GM12878 (cell line): ENCODE measurements around the gene ATP10D. TPM values are rescaled to one million over a fixed set of nuclear protein-coding genes. Genes with fewer than 3 reads are reported as not detected.
A peak's percentile ranks its signal among the peaks of the same experiment; 100 is the strongest.

Source experiments
- ATAC-seq: fragments of 200-7000 bp; cut with Tn5 transposase; 3 replicates; pipeline ENCODE4 v1.9.1; 2020; ENCODE audit warnings: mild to moderate bottlenecking, moderate library complexity
- BruUV-seq: library from RNA; stranded (reverse); fragments of 400-500 nt; replicated peaks from 2 replicates; lab custom pipeline; 2021; lab: Mats Ljungman, UMichigan
- CTCF ChIA-PET: fragments of 300-600 bp; sonication (Branson Sonifier 250); formaldehyde crosslinking; extraction: SDS; loops from one replicate; lab custom pipeline; 2021; ENCODE audit warnings: inconsistent platforms; lab: Yijun Ruan, JAX
- POLR2A ChIA-PET: fragments of 350-600 bp; formaldehyde crosslinking; extraction: SDS; loops from one replicate; lab custom pipeline; 2021; ENCODE audit warnings: inconsistent platforms; lab: Charles Lee
- RAD21 ChIA-PET: fragments of 300-600 bp; sonication (Branson Sonifier 250); formaldehyde crosslinking; loops from one replicate; lab custom pipeline; 2023; ENCODE audit warnings: antibody characterized with exemption; ENCODE audit not compliant: unreplicated experiment; lab: Charles Lee
- SMC1A ChIA-PET: fragments of 300-600 bp; sonication (Branson Sonifier 250); formaldehyde crosslinking; loops from one replicate; lab custom pipeline; 2023; ENCODE audit not compliant: unreplicated experiment, uncharacterized antibody; lab: Charles Lee
- DNase-seq: peaks from one replicate; pipeline ENCODE4 v3.0.0-alpha.2; 2011; ENCODE audit warnings: low read depth, low spot score
- FAIRE-seq: peaks from 3 replicates; lab custom pipeline; 2011; peaks lifted over from hg19 to GRCh38; lab: Jason Lieb, UNC
- H2AFZ ChIP-seq: 2 replicates; pipeline ENCODE4 v1.6.0; 2011; ENCODE audit warnings: low read depth, low read length, control low read depth; ENCODE audit not compliant: control insufficient read depth
- H3K27ac ChIP-seq: 2 replicates; pipeline ENCODE4 v1.5.1; 2011; ENCODE audit warnings: control low read depth; ENCODE audit not compliant: control insufficient read depth, insufficient read depth
- H3K27me3 ChIP-seq, 2 experiments: replicated peaks in 1 of 2; 2 replicates each; pipeline versions ENCODE4 v1.6.0 to v1.6.1; 2011; ENCODE audit warnings: low read length in 1 of 2; ENCODE audit not compliant: control insufficient read depth in 2 of 2, insufficient read depth in 2 of 2
- H3K36me3 ChIP-seq, 2 experiments: 2 replicates each; pipeline ENCODE4 v1.5.1; 2011; ENCODE audit warnings: low read length in 1 of 2; ENCODE audit not compliant: control insufficient read depth in 2 of 2, insufficient read depth in 2 of 2
- H3K4me1 ChIP-seq: 2 replicates; pipeline ENCODE4 v1.6.1; 2011; ENCODE audit warnings: mild to moderate bottlenecking, low read length, moderate library complexity, mixed read lengths; ENCODE audit not compliant: control insufficient read depth, insufficient read depth
- H3K4me2 ChIP-seq: 2 replicates; pipeline ENCODE4 v1.6.0; 2011; ENCODE audit warnings: control low read depth; ENCODE audit not compliant: control insufficient read depth, insufficient read depth
- H3K4me3 ChIP-seq: fragments of 200-600 bp; sonication (generic); 2 replicates; pipeline ENCODE4 v1.5.1; 2016
- H3K79me2 ChIP-seq: 2 replicates; pipeline ENCODE4 v1.6.0; 2011; ENCODE audit warnings: low read length; ENCODE audit not compliant: control insufficient read depth, insufficient read depth
- H3K9ac ChIP-seq: 2 replicates; pipeline ENCODE4 v1.8.0; 2011; ENCODE audit warnings: low read length, control low read depth, mixed read lengths; ENCODE audit not compliant: control insufficient read depth, insufficient read depth
- H3K9me3 ChIP-seq: replicated peaks from 3 replicates; pipeline ENCODE4 v1.5.1; 2011; ENCODE audit warnings: mild to moderate bottlenecking, low read length; ENCODE audit not compliant: control insufficient read depth, insufficient read depth
- H4K20me1 ChIP-seq: 2 replicates; pipeline ENCODE4 v1.6.0; 2011; ENCODE audit not compliant: control insufficient read depth, insufficient read depth
- BHLHE40 ChIP-seq, 2 experiments: fragments of 450-650 bp in 1 of 2; IDR thresholded peaks; 2 replicates each; pipeline ENCODE4 v1.6.1; 2011 to 2017; ENCODE audit warnings: low read depth in 2 of 2, borderline replicate concordance in 1 of 2, improper control_type of control experiment in 1 of 2, low read length in 1 of 2, mild to moderate bottlenecking in 1 of 2
- CREM ChIP-seq: IDR thresholded peaks from 2 replicates; pipeline ENCODE4 v1.6.1; 2014; ENCODE audit warnings: antibody characterized with exemption, low read depth
- ETV6 ChIP-seq, 2 experiments: fragments of 450-650 bp in 1 of 2; IDR thresholded peaks in 1 of 2; conservative IDR thresholded peaks in 1 of 2; 2 replicates each; pipeline ENCODE4 v1.6.1; 2014; ENCODE audit warnings: antibody characterized with exemption in 1 of 2, borderline replicate concordance in 1 of 2, low read depth in 1 of 2, mild to moderate bottlenecking in 1 of 2, moderate library complexity in 1 of 2
- GABPA ChIP-seq: IDR thresholded peaks from 2 replicates; pipeline ENCODE4 v1.6.1; 2014; ENCODE audit warnings: antibody characterized with exemption, low read depth, mild to moderate bottlenecking, inconsistent platforms
- IKZF1 ChIP-seq: fragments of 450-650 bp; conservative IDR thresholded peaks from 2 replicates; pipeline ENCODE4 v1.6.1; 2017; ENCODE audit warnings: antibody characterized with exemption, mild to moderate bottlenecking
- IKZF2 ChIP-seq, 2 experiments: fragments of 450-650 bp; IDR thresholded peaks; 2 replicates each; pipeline ENCODE4 v1.6.1; 2017; ENCODE audit warnings: mild to moderate bottlenecking in 2 of 2, moderate library complexity in 2 of 2
- JUNB ChIP-seq: IDR thresholded peaks from 2 replicates; pipeline ENCODE4 v1.6.1; 2016; ENCODE audit warnings: antibody characterized with exemption, mild to moderate bottlenecking
- MEF2A ChIP-seq: IDR thresholded peaks from 2 replicates; pipeline ENCODE4 v1.6.1; 2011; ENCODE audit warnings: low read depth, mild to moderate bottlenecking, low read length, moderate library complexity; ENCODE audit not compliant: insufficient read depth
- MTA2 ChIP-seq: fragments of 450-650 bp; IDR thresholded peaks from 2 replicates; pipeline ENCODE4 v1.6.1; 2016; ENCODE audit warnings: low read depth, mild to moderate bottlenecking, moderate library complexity
- NBN ChIP-seq: fragments of 450-650 bp; IDR thresholded peaks from 2 replicates; pipeline ENCODE4 v1.6.1; 2016
- PAX5 ChIP-seq: IDR thresholded peaks from 2 replicates; pipeline ENCODE4 v1.6.1; 2011; ENCODE audit warnings: low read depth, low read length, borderline replicate concordance
- RCOR1 ChIP-seq: conservative IDR thresholded peaks from 2 replicates; pipeline ENCODE4 v1.6.1; 2012; ENCODE audit warnings: low read depth, low read length, improper control_type of control experiment
- RELA ChIP-seq: fragments of 450-650 bp; IDR thresholded peaks from 2 replicates; pipeline ENCODE4 v1.8.0; 2014; ENCODE audit warnings: borderline replicate concordance; ENCODE audit not compliant: partially characterized antibody
- SRF ChIP-seq, 2 experiments: IDR thresholded peaks; 2 replicates each; pipeline ENCODE4 v1.6.1; 2011; ENCODE audit warnings: low read depth in 2 of 2, low read length in 2 of 2, mild to moderate bottlenecking in 1 of 2, moderate library complexity in 1 of 2
- STAT1 ChIP-seq: fragments of 450-650 bp; conservative IDR thresholded peaks from 2 replicates; pipeline ENCODE4 v1.6.1; 2014; ENCODE audit warnings: antibody characterized with exemption, mild to moderate bottlenecking
- TBL1XR1 ChIP-seq: IDR thresholded peaks from 2 replicates; pipeline ENCODE4 v1.6.1; 2012; ENCODE audit warnings: low read depth, low read length, improper control_type of control experiment
- TCF12 ChIP-seq: IDR thresholded peaks from 2 replicates; pipeline ENCODE4 v1.6.1; 2011; ENCODE audit warnings: low read depth, mild to moderate bottlenecking, low read length
- ZSCAN29 ChIP-seq: fragments of 450-650 bp; IDR thresholded peaks from 2 replicates; pipeline ENCODE4 v1.6.1; 2017; ENCODE audit warnings: mild to moderate bottlenecking, moderate library complexity
- WGBS: methylation state at CpG from one replicate; pipeline ENCODE4 v1.1.6; 2016; ENCODE audit warnings: low lambda C conversion rate; ENCODE audit not compliant: insufficient replicate concordance, insufficient coverage; ENCODE audit errors: missing lambda C conversion rate; 5-methylcytosine and 5-hydroxymethylcytosine counted together
- in situ Hi-C: fragments of 300-500 bp; cut with MboI; formaldehyde crosslinking; loops from 9 replicates; pipeline ENCODE4 v1.14.3; 2018; ENCODE audit warnings: mixed read lengths
- intact Hi-C: fragments of 100-400 bp; cut with micrococcal nuclease; formaldehyde crosslinking; loops from one replicate; pipeline ENCODE4 v1.14.2; 2022; ENCODE audit not compliant: unreplicated experiment
- polyA plus RNA-seq, 11 experiments: library from polyadenylated mRNA; depleted of rRNA in 4 of 11; unstranded in 6 of 11; stranded (reverse) in 5 of 11; fragments of >200 nt; fragmentation: Nextera tagmentation in 4 of 11; fragmentation: Illumina TruSeq in 1 of 11; extraction: Ambion mirVana in 4 of 11; extraction: Trizol in 1 of 11; gene quantifications; 1 replicate in 1 of 11; 2 replicates in 10 of 11; pipeline versions ENCODE4 v1.2.1 to v1.2.3, GENCODE V29; 2011 to 2016; ENCODE audit warnings: inconsistent platforms in 2 of 11, missing spikeins in 2 of 11, low read depth in 1 of 11
- total RNA-seq, 4 experiments: library from RNA; depleted of rRNA in 3 of 4; stranded (reverse); fragments of >200 nt in 3 of 4; fragmentation: Illumina TruSeq in 1 of 4; extraction: Trizol in 1 of 4; gene quantifications; 2 replicates each; pipeline versions ENCODE4 v1.2.1 to v1.2.3, GENCODE V29; 2013 to 2021
- TF ChIP-seq, protein P1 (sequence below), 3 experiments: IDR thresholded peaks in 2 of 3; conservative IDR thresholded peaks in 1 of 3; 2 replicates each; pipeline ENCODE4 v1.5.1; 2011; ENCODE audit warnings: low read depth in 3 of 3, low read length in 3 of 3, mild to moderate bottlenecking in 3 of 3, control low read depth in 2 of 3, moderate library complexity in 2 of 3, inconsistent platforms in 1 of 3, mixed read lengths in 1 of 3; ENCODE audit not compliant: control insufficient read depth in 2 of 3, insufficient read depth in 1 of 3; ENCODE audit errors: extremely low read depth in 1 of 3
- TF ChIP-seq, protein P2 (sequence below): fragments of 450-650 bp; IDR thresholded peaks from 2 replicates; pipeline ENCODE4 v1.6.1; 2017; ENCODE audit warnings: low read depth, mild to moderate bottlenecking, moderate library complexity

Gene ATP10D
- total and polyA plus RNA-seq, 10 of the 15 experiments (the other 5 are each of a cell fraction or from before 2014, with no cell fraction given) = 10.2 to 50.3 (median 19.1) TPM

DNA sequence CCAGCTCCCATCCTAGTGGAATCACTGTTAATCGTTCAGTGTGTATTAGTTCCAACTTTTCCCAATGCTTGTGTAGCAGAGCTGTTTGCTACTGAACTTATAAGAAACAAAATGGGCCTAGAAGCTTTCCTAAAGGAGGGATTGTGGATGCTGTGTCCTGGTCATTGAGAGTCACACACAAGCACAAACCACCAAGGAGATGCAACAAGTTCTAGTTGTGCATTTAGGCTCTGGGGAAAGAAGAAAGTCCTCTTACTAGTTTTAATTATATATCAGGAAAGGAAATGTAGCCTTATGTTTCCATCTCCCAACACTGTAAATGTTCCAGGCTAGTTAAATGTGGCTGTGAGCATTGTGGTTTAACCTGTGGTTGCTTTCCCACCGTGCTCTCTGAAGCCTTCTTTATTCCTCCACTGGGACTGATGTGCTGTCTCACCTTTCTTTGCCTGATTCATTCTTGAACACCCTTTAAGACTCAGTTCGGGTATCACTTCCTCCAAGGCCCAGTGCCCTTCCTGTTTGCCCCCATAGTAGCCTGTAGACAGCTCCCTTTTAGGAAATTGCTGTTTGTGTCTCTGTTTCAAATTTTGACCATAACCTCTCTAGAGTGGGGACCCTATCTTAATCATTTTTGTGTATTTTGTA is 34.3 kb downstream of the ATP10D start:
- H3K27ac ChIP-seq = peak overlapping the region; percentile 77
- in situ Hi-C loops = no loop called here
- TF ChIP-seq NBN (peak; percentile 61; the same call in 1 of the 2 replicates), MTA2 (peak; percentile 89), TBL1XR1 (no peak), CREM (peak; percentile 58; the same call in 1 of the 2 replicates), BHLHE40 (IDR thresholded peaks at IDR 0.05; ENCODE audit: borderline replicate concordance in 1 of 2, low read depth in 2 of 2, low read length in 1 of 2) (peak in 1 of 2 experiments; percentile 37; a peak in 2 of 4 replicates), IKZF2 (IDR thresholded peaks at IDR 0.05) (peak; percentile 96 to 97), IKZF1 (peak; percentile 96), STAT1 (no peak), SRF (IDR thresholded peaks at IDR 0.05; ENCODE audit: low read depth in 2 of 2, low read length in 2 of 2) (peak in 1 of 2 experiments; percentile 64; a peak in 2 of 4 replicates), MEF2A (peak; percentile 67; the same call in 1 of the 2 replicates), GABPA (peak; percentile 77), RELA (no peak), TCF12 (0 out of 2 replicates have a peak, but pooled peaks have one; percentile 17), ZSCAN29 (no peak), JUNB (peak; percentile 72), PAX5 (peak; percentile 71; the same call in 1 of the 2 replicates), RCOR1 (0 out of 2 replicates have a peak, but pooled peaks have one; percentile 75), ETV6 (conservative IDR thresholded peaks at IDR 0.05 in 1 of 2, IDR thresholded peaks at IDR 0.05 in 1 of 2; ENCODE audit: borderline replicate concordance in 1 of 2, low read depth in 1 of 2) (peak in 1 of 2 experiments; percentile 97; a peak in 2 of 4 replicates)
- TF ChIP-seq, protein P1, sequence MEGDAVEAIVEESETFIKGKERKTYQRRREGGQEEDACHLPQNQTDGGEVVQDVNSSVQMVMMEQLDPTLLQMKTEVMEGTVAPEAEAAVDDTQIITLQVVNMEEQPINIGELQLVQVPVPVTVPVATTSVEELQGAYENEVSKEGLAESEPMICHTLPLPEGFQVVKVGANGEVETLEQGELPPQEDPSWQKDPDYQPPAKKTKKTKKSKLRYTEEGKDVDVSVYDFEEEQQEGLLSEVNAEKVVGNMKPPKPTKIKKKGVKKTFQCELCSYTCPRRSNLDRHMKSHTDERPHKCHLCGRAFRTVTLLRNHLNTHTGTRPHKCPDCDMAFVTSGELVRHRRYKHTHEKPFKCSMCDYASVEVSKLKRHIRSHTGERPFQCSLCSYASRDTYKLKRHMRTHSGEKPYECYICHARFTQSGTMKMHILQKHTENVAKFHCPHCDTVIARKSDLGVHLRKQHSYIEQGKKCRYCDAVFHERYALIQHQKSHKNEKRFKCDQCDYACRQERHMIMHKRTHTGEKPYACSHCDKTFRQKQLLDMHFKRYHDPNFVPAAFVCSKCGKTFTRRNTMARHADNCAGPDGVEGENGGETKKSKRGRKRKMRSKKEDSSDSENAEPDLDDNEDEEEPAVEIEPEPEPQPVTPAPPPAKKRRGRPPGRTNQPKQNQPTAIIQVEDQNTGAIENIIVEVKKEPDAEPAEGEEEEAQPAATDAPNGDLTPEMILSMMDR (IDR thresholded peaks at IDR 0.05 in 2 of 3, conservative IDR thresholded peaks at IDR 0.05 in 1 of 3; ENCODE audit: control insufficient read depth in 2 of 3, extremely low read depth in 1 of 3, insufficient read depth in 1 of 3, low read depth in 3 of 3, low read length in 3 of 3) = no peak
- TF ChIP-seq, protein P2, sequence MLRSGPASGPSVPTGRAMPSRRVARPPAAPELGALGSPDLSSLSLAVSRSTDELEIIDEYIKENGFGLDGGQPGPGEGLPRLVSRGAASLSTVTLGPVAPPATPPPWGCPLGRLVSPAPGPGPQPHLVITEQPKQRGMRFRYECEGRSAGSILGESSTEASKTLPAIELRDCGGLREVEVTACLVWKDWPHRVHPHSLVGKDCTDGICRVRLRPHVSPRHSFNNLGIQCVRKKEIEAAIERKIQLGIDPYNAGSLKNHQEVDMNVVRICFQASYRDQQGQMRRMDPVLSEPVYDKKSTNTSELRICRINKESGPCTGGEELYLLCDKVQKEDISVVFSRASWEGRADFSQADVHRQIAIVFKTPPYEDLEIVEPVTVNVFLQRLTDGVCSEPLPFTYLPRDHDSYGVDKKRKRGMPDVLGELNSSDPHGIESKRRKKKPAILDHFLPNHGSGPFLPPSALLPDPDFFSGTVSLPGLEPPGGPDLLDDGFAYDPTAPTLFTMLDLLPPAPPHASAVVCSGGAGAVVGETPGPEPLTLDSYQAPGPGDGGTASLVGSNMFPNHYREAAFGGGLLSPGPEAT = peak; percentile 88

More for the DNA sequence above, 34.3 kb downstream of the ATP10D start:
- H3K4me3 ChIP-seq = no peak overlapping the region; the same call in 1 of the 2 replicates
- peak; percentile 81 for DNase-seq
- peak overlapping the region; percentile 35 for H2AFZ ChIP-seq
- H3K9ac ChIP-seq = 0 out of 2 replicates have a peak overlapping the region, but pooled peaks have one; percentile 9
- ChIA-PET CTCF (interaction anchor here (0.9 to 3.5 kb wide), 9 partner anchors 9 to 48 kb away, joined by 3 to 18 read pairs (median 7); no protein-coding TSS in a partner anchor), POLR2A (interaction anchor here (0.7 to 2.3 kb wide), 10 partner anchors 9 to 56 kb away, joined by 3 to 13 read pairs (median 8); partner anchors contain the start of genes ATP10D and COMMD8), RAD21 (interaction anchor here (0.8 to 3.0 kb wide), 15 partner anchors 8 to 98 kb away, joined by 3 to 36 read pairs (median 6); partner anchors contain the start of genes ATP10D and COMMD8), SMC1A (interaction anchor here (0.8 to 6.8 kb wide), 18 partner anchors 7 to 59 kb away, joined by 3 to 72 read pairs (median 8); partner anchors contain the start of genes ATP10D and COMMD8)
- intact Hi-C loops = loop anchor here (1.0 to 10.0 kb wide), 3 partner anchors 12 to 525 kb away; no protein-coding TSS in a partner anchor
- WGBS = 33% methylated on average over 3 of the region's 3 CpGs
- H3K36me3 ChIP-seq = peaks cover 0 to 7% of the 10 kb centered on the region in 2 experiments; a peak in 1 of 4 replicates
- no peaks in the 10 kb centered on the region for H4K20me1 ChIP-seq
- BruUV-seq = no TSS peak
- no peaks in the 10 kb centered on the region for H3K27me3 ChIP-seq
- no peaks in the 10 kb centered on the region for H3K9me3 ChIP-seq
- peak overlapping the region; percentile 43 for H3K4me2 ChIP-seq
- no peaks in the 10 kb centered on the region for H3K79me2 ChIP-seq
- peak; percentile 99 for ATAC-seq
- H3K4me1 ChIP-seq = peaks cover 17% of the 10 kb centered on the region
- FAIRE-seq = peak; percentile 95
